D341Med (cell line): ENCODE measurements around the gene RXFP4.
"Not testable (repeated sequence)": the region's sequence is repeated elsewhere in the genome, so short reads cannot be mapped to it uniquely, and the experiment has no call there.

Experiments used
- DNase-seq: peaks from one replicate; pipeline ENCODE4 v3.0.0; 2012; ENCODE audit warnings: low spot score

Gene RXFP4

DNA sequence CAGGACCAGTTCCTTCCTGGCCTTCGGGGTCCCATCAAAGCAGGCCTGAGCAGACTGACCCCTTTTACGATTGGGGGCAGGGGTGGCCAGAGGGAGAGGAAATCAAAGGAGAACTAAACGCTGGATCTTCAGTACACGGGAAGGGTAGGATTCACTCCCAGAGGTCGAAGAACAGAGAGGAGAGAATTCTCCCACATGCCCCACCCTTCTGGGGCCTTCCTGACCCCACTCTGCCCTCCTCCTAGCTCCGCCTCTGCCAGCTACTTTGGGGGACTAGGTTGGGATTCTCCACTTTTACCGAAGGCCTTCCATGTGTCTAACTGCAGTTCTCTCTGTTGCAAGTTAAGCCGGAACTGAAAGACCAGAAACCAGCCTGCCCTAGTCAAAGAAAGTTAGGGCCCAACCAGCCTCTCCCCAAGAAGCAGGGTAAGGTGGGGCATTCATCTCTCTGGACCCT is 37.6 kb downstream of the RXFP4 start:
- DNase-seq = no peak

GRCh38 chr1:155979597-155980343 is 38.3 kb downstream of the RXFP4 start:
- DNase-seq = no peak

DNA sequence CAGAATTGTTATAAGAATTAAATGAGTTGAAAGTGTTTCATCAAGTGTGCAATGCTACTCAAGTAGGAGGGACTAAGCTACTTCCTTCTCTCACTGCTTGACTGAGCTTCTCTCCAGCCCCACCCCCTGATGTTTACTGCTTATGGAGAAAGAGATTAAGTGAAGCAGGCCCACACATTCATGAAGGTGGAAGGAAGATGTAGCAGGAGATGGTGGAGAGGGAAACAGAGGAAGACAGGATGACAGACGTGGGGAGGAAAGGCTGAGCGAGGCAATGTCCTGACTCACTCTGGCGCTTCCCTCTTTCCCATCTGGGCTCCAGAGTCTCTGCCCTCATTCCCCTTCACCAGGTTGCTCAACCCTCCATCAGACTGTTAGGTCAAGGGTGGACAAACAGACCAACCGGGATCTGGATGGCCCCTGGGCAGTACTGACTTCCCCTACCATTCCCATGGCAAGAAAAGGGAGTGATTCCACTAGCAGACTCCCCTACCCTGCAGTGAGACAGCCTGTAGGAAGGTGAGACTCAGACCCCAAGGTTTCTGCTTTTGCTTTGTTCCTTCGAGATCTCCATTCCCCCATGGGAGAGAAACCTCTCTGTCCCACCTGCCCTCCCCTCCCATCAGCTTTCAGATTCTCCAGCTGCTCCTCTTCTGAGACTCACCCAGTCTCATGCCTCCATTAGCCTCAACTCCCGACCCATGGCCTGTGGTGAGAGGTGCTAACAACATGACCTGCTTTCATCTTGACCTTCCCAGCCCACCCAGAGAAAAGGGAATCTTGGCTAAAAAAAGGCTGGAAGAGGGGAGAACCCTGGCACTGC is 40.0 kb downstream of the RXFP4 start:
- DNase-seq = no peak

DNA sequence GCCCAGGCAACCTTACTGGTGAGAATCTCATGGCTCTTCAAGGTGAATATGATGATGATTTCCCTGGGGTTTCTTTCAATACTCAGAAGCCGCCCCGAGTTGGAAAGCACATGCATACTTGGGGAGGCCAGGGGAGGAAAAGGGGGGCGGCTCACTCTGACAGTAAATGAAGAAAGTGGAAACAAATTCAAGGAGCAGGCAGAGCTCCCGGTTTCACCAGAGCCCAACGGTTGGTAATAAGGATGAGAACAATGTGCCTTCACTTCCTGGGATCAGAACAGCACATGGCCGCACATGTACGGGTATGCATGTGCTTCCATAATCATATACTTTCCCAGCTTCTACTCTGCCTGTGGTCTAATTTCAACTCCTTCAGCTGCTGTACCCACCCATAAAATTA is 40.7 kb downstream of the RXFP4 start:
- DNase-seq = no peak

GRCh38 chr1:155983191-155984024 is 42.0 kb downstream of the RXFP4 start:
- peak; percentile 64 for DNase-seq

GRCh38 chr1:155984341-155984740 is 42.9 kb downstream of the RXFP4 start:
- no peak for DNase-seq

DNA sequence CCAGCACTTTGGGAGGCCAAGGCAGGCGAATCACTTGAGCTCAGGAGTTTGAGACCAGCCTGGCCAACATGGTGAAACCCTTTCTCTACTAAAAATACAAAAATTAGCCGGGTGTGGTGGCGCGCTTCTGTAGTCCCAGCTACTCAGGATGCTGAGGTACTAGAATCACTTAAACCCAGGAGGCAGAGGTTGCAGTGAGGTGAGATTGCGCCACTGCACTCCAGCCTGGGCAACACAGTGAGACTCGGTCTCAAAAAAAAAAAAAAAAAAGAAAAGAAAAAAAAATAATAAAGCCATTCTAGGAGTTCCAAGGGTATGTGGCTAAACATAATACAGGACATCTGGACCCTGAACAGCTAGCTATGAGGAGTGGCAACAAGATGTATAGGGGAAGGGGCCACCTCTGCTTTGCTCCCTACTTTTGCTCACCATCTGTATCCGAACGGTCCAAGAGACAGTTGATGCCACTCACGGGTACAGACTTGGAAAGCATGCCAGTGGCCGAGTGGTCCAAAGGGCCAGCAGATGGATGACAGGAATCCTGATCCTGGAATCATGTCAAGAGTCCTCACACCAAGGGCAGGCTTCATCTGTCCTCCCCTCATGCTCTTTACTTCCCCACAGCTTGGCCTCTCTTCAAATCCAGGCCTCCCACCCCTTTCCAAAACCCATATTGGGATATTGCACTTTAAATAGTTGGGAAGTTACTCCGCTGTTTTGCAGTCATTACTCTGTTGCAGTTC is 43.6 kb downstream of the RXFP4 start:
- not testable (repeated sequence) for DNase-seq

GRCh38 chr1:155989242-155990004 is 48.0 kb downstream of the RXFP4 start:
- peak; percentile 90 for DNase-seq

GRCh38 chr1:155990005-155990739 is 48.7 kb downstream of the RXFP4 start:
- no peak for DNase-seq
